GM23338 (cell line): ENCODE measurements around the gene SDHA. TPM values are rescaled to one million over a fixed set of nuclear protein-coding genes. Genes with fewer than 3 reads are reported as not detected.

Source experiments
- ATAC-seq: fragments of 200-7000 bp; cut with Tn5 transposase; 3 replicates; pipeline ENCODE4 v1.9.1; 2020
- DNase-seq: peaks from one replicate; pipeline ENCODE4 v3.0.0-alpha.2; 2015; ENCODE audit warnings: low spot score
- H2AFZ ChIP-seq: fragments of 200-600 bp; sonication (generic); 2 replicates; pipeline ENCODE4 v1.8.0; 2016; ENCODE audit warnings: antibody characterized with exemption, mild to moderate bottlenecking, moderate library complexity
- H3F3A ChIP-seq: fragments of 200-600 bp; sonication (generic); replicated peaks from 2 replicates; pipeline ENCODE4 v1.8.0; 2017; ENCODE audit warnings: antibody characterized with exemption, mixed run types, low read depth
- H3K27ac ChIP-seq: fragments of 200-600 bp; sonication (generic); 2 replicates; pipeline ENCODE4 v1.6.1; 2016; ENCODE audit warnings: low read depth
- H3K27me3 ChIP-seq: fragments of 200-600 bp; sonication (generic); 2 replicates; pipeline ENCODE4 v1.8.0; 2016; ENCODE audit warnings: mild to moderate bottlenecking, mixed run types, moderate library complexity; ENCODE audit not compliant: insufficient read depth
- H3K36me3 ChIP-seq: fragments of 200-600 bp; sonication (generic); 2 replicates; pipeline ENCODE4 v1.8.0; 2016; ENCODE audit warnings: mild to moderate bottlenecking; ENCODE audit not compliant: insufficient read depth
- H3K4me1 ChIP-seq: fragments of 200-600 bp; sonication (generic); 2 replicates; pipeline ENCODE4 v1.8.0; 2016; ENCODE audit warnings: mild to moderate bottlenecking, moderate library complexity; ENCODE audit not compliant: insufficient read depth
- H3K4me2 ChIP-seq: fragments of 200-600 bp; sonication (generic); 2 replicates; pipeline ENCODE4 v1.7.1; 2017; ENCODE audit warnings: mixed run types
- H3K4me3 ChIP-seq: fragments of 200-600 bp; sonication (generic); 2 replicates; pipeline ENCODE4 v1.6.1; 2016; ENCODE audit warnings: mixed run types
- H3K79me2 ChIP-seq: fragments of 200-600 bp; sonication (generic); replicated peaks from 2 replicates; pipeline ENCODE4 v1.8.0; 2017; ENCODE audit warnings: mild to moderate bottlenecking; ENCODE audit not compliant: insufficient read depth
- H3K9me2 ChIP-seq: fragments of 200-600 bp; sonication (generic); 2 replicates; pipeline ENCODE4 v1.8.0; 2017; ENCODE audit not compliant: insufficient read depth
- H4K20me1 ChIP-seq: fragments of 200-600 bp; sonication (generic); replicated peaks from 2 replicates; pipeline ENCODE4 v1.8.0; 2017; ENCODE audit warnings: mild to moderate bottlenecking; ENCODE audit not compliant: insufficient read depth
- H3K27ac Mint-ChIP-seq: 2 replicates; pipeline ENCODE4 v1.8.0; 2020; ENCODE audit warnings: inconsistent platforms, mild to moderate bottlenecking, moderate library complexity, mixed read lengths
- H3K27me3 Mint-ChIP-seq: 3 replicates; pipeline ENCODE4 v1.8.0; 2022; ENCODE audit warnings: low read depth, mild to moderate bottlenecking, moderate library complexity, mixed read lengths, inconsistent platforms; ENCODE audit not compliant: insufficient read depth, poor library complexity
- H3K36me3 Mint-ChIP-seq: 3 replicates; pipeline ENCODE4 v1.8.0; 2021; ENCODE audit warnings: low read depth, mild to moderate bottlenecking, inconsistent platforms, moderate library complexity, mixed read lengths
- H3K4me1 Mint-ChIP-seq: 3 replicates; pipeline ENCODE4 v1.8.0; 2020; ENCODE audit warnings: mild to moderate bottlenecking, inconsistent platforms, mixed read lengths
- H3K4me3 Mint-ChIP-seq: 3 replicates; pipeline ENCODE4 v1.8.0; 2021; ENCODE audit warnings: moderate library complexity, mild to moderate bottlenecking, inconsistent platforms, mixed read lengths
- H3K9me3 Mint-ChIP-seq: 3 replicates; pipeline ENCODE4 v1.8.0; 2020; ENCODE audit warnings: moderate library complexity, mild to moderate bottlenecking, inconsistent platforms, mixed read lengths
- CREB1 ChIP-seq: fragments of 250-450 bp; sonication (Bioruptor Pico); IDR thresholded peaks from 2 replicates; pipeline ENCODE4 v1.5.0; 2020; ENCODE audit warnings: low read depth, mild to moderate bottlenecking, moderate library complexity
- CTCF ChIP-seq, 2 experiments: fragments of 200-600 bp in 1 of 2; sonication (generic) in 1 of 2; conservative IDR thresholded peaks; 2 replicates each; pipeline versions ENCODE4 v1.5.1 to v1.6.1; 2016 to 2017; ENCODE audit warnings: antibody characterized with exemption in 2 of 2, low read depth in 2 of 2, mild to moderate bottlenecking in 2 of 2, moderate library complexity in 1 of 2
- EZH2 ChIP-seq: fragments of 200-600 bp; sonication (generic); IDR thresholded peaks from one replicate; pipeline ENCODE4 v1.8.0; 2017; ENCODE audit warnings: antibody characterized with exemption, mild to moderate bottlenecking, low read depth; ENCODE audit not compliant: unreplicated experiment
- EZH2phosphoT487 ChIP-seq: fragments of 200-600 bp; sonication (generic); IDR thresholded peaks from one replicate; pipeline ENCODE4 v1.8.1; 2018; ENCODE audit warnings: antibody characterized with exemption; ENCODE audit not compliant: unreplicated experiment
- JUNB ChIP-seq: IDR thresholded peaks from one replicate; pipeline ENCODE4 v1.6.1; 2016; ENCODE audit warnings: antibody characterized with exemption; ENCODE audit not compliant: unreplicated experiment
- NANOG ChIP-seq: IDR thresholded peaks from 2 replicates; pipeline ENCODE4 v1.6.1; 2016; ENCODE audit warnings: antibody characterized with exemption, borderline replicate concordance
- POLR2AphosphoS5 ChIP-seq: IDR thresholded peaks from 2 replicates; pipeline ENCODE4 v1.6.1; 2016; ENCODE audit warnings: antibody characterized with exemption, low read depth
- ZNF114 ChIP-seq: fragments of 250-450 bp; sonication (Bioruptor Pico); IDR thresholded peaks from 2 replicates; pipeline ENCODE4 v1.5.0; 2020; ENCODE audit warnings: mild to moderate bottlenecking, moderate library complexity
- ZNF462 ChIP-seq: fragments of 250-450 bp; sonication (Bioruptor Pico); IDR thresholded peaks from 2 replicates; pipeline ENCODE4 v1.5.0; 2020; ENCODE audit warnings: mild to moderate bottlenecking, moderate library complexity
- polyA plus RNA-seq: library from polyadenylated mRNA; unstranded; fragments of >200 nt; fragmentation: Nextera tagmentation; extraction: Ambion mirVana; gene quantifications from 2 replicates; pipeline ENCODE4 v1.2.1, GENCODE V29; 2016
- total RNA-seq: library from RNA; depleted of rRNA; stranded (reverse); fragments of >200 nt; shearing (Covaris generic); gene quantifications from 2 replicates; pipeline ENCODE4 v1.2.3, GENCODE V29; 2014
- TF ChIP-seq, protein P1 (sequence below): IDR thresholded peaks from one replicate; pipeline ENCODE4 v1.6.1; 2018; ENCODE audit warnings: antibody characterized with exemption; ENCODE audit not compliant: unreplicated experiment

The SDHA gene
- total and polyA plus RNA-seq, 2 experiments from 2014 or later, result 62.2 to 70.6 TPM

GRCh38 chr5:223791-224190 lies 5.7 kb downstream of the SDHA start (continued):
- TF ChIP-seq, protein P1, sequence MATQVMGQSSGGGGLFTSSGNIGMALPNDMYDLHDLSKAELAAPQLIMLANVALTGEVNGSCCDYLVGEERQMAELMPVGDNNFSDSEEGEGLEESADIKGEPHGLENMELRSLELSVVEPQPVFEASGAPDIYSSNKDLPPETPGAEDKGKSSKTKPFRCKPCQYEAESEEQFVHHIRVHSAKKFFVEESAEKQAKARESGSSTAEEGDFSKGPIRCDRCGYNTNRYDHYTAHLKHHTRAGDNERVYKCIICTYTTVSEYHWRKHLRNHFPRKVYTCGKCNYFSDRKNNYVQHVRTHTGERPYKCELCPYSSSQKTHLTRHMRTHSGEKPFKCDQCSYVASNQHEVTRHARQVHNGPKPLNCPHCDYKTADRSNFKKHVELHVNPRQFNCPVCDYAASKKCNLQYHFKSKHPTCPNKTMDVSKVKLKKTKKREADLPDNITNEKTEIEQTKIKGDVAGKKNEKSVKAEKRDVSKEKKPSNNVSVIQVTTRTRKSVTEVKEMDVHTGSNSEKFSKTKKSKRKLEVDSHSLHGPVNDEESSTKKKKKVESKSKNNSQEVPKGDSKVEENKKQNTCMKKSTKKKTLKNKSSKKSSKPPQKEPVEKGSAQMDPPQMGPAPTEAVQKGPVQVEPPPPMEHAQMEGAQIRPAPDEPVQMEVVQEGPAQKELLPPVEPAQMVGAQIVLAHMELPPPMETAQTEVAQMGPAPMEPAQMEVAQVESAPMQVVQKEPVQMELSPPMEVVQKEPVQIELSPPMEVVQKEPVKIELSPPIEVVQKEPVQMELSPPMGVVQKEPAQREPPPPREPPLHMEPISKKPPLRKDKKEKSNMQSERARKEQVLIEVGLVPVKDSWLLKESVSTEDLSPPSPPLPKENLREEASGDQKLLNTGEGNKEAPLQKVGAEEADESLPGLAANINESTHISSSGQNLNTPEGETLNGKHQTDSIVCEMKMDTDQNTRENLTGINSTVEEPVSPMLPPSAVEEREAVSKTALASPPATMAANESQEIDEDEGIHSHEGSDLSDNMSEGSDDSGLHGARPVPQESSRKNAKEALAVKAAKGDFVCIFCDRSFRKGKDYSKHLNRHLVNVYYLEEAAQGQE, result no peak
- no peak for TF ChIP-seq JUNB
- TF ChIP-seq EZH2phosphoT487, result no peak
- no peak for TF ChIP-seq NANOG

- H3K4me2 ChIP-seq, result no peak overlapping the region
- Mint-ChIP-seq H3K4me3 (no peak overlapping the region), H3K4me1 (peaks cover 13% of the 10 kb centered on the region), H3K27me3 (no peaks in the 10 kb centered on the region), H3K27ac (no peak overlapping the region), H3K9me3 (no peaks in the 10 kb centered on the region), H3K36me3 (peaks cover 54% of the 10 kb centered on the region)
- H3K9me2 ChIP-seq, result no peaks in the 10 kb centered on the region
- no peak overlapping the region for H3K4me3 ChIP-seq
- no peak overlapping the region for H2AFZ ChIP-seq
- H4K20me1 ChIP-seq, result peaks cover 20% of the 10 kb centered on the region
- ATAC-seq (no peak), DNase-seq (no peak)
- H3K79me2 ChIP-seq, result peaks cover 37% of the 10 kb centered on the region
- peaks cover 17% of the 10 kb centered on the region for H3K4me1 ChIP-seq
- no peak overlapping the region for H3K27ac ChIP-seq
- H3K36me3 ChIP-seq, result peaks cover 34% of the 10 kb centered on the region
- H3F3A ChIP-seq, result no peaks in the 10 kb centered on the region
- no peaks in the 10 kb centered on the region for H3K27me3 ChIP-seq
- TF ChIP-seq ZNF114 (CRISPR knock-in tag), result no peak
- no peak for TF ChIP-seq ZNF462 (CRISPR knock-in tag)
- TF ChIP-seq, protein P1, result no peak
- TF ChIP-seq CTCF (conservative IDR thresholded peaks at IDR 0.05; ENCODE audit: low read depth in 2 of 2), result no peak
- no peak for TF ChIP-seq NANOG
- TF ChIP-seq CREB1 (CRISPR knock-in tag), result no peak
- TF ChIP-seq EZH2, result no peak
- TF ChIP-seq POLR2AphosphoS5, result no peak
- TF ChIP-seq JUNB, result no peak
These were observed 7.2 kb downstream of the SDHA start for GRCh38 chr5:225334-225733.
